H1 (cell line): ENCODE measurements around the gene KLHL17. TPM values are rescaled to one million over a fixed set of nuclear protein-coding genes. Genes with fewer than 3 reads are reported as not detected.
"Not testable (repeated sequence)": the region's sequence is repeated elsewhere in the genome, so short reads cannot be mapped to it uniquely, and the experiment has no call there.

Experiments used
- CTCF ChIA-PET: fragments of 300-600 bp; sonication (Branson Sonifier 250); formaldehyde crosslinking; loops from one replicate; lab custom pipeline; 2021; ENCODE audit not compliant: partially characterized antibody; lab: Charles Lee
- POLR2A ChIA-PET: fragments of 300-600 bp; sonication (Branson Sonifier 250); formaldehyde crosslinking; loops from one replicate; lab custom pipeline; 2021; ENCODE audit warnings: inconsistent platforms; ENCODE audit not compliant: partially characterized antibody; lab: Charles Lee
- DNase-seq, 2 experiments: peaks; one replicate each; pipeline versions ENCODE4 v3.0.0 to v3.0.0-alpha.2; 2010 to 2022; ENCODE audit warnings: low spot score in 2 of 2, low read depth in 1 of 2, mixed read lengths in 1 of 2
- FAIRE-seq: peaks from 2 replicates; lab custom pipeline; 2011; peaks lifted over from hg19 to GRCh38; lab: Jason Lieb, UNC
- H2AFZ ChIP-seq: 2 replicates; pipeline ENCODE4 v1.8.1; 2012; ENCODE audit warnings: low read length, inconsistent platforms
- H2AK5ac ChIP-seq: 2 replicates; pipeline ENCODE4 v1.6.1; 2013; ENCODE audit warnings: low read depth, low read length
- H2BK120ac ChIP-seq: replicated peaks from 2 replicates; pipeline ENCODE3; 2013; ENCODE audit warnings: low read depth, low read length, inconsistent platforms
- H2BK12ac ChIP-seq: 2 replicates; pipeline ENCODE4 v1.6.1; 2013; ENCODE audit warnings: low read depth, low read length
- H2BK15ac ChIP-seq: 2 replicates; pipeline ENCODE4 v1.6.1; 2013; ENCODE audit warnings: low read length
- H2BK20ac ChIP-seq: 2 replicates; pipeline ENCODE4 v1.6.1; 2013; ENCODE audit warnings: low read length
- H2BK5ac ChIP-seq: 2 replicates; pipeline ENCODE4 v1.6.1; 2013; ENCODE audit warnings: low read depth, low read length
- H3K14ac ChIP-seq: 2 replicates; pipeline ENCODE4 v1.6.1; 2013; ENCODE audit warnings: inconsistent platforms; ENCODE audit not compliant: insufficient read length
- H3K18ac ChIP-seq: 2 replicates; pipeline ENCODE4 v1.6.1; 2013; ENCODE audit warnings: low read length; ENCODE audit errors: extremely low read depth
- H3K23ac ChIP-seq: 2 replicates; pipeline ENCODE4 v1.6.1; 2013; ENCODE audit warnings: inconsistent platforms; ENCODE audit not compliant: insufficient read length
- H3K23me2 ChIP-seq: 2 replicates; pipeline ENCODE4 v1.6.1; 2013; ENCODE audit warnings: low read depth, low read length
- H3K27ac ChIP-seq: 2 replicates; pipeline ENCODE4 v1.6.1; 2011; ENCODE audit warnings: low read depth, low read length, inconsistent platforms
- H3K27me3 ChIP-seq, 4 experiments: replicated peaks in 1 of 4; 1 replicate in 1 of 4; 2 replicates in 3 of 4; pipeline versions ENCODE4 v1.6.1 to v1.8.1; 2011 to 2013; ENCODE audit warnings: low read length in 3 of 4, mild to moderate bottlenecking in 3 of 4, inconsistent platforms in 2 of 4, mixed read lengths in 2 of 4, moderate library complexity in 1 of 4; ENCODE audit not compliant: control insufficient read depth in 3 of 4, insufficient read depth in 3 of 4; ENCODE audit errors: extremely low read depth in 1 of 4
- H3K36me3 ChIP-seq, 4 experiments: 2 replicates each; pipeline versions ENCODE4 v1.6.1 to v1.8.1; 2011 to 2013; ENCODE audit warnings: mild to moderate bottlenecking in 4 of 4, low read length in 3 of 4, moderate library complexity in 2 of 4, control low read depth in 1 of 4, inconsistent platforms in 1 of 4; ENCODE audit not compliant: insufficient read depth in 4 of 4, control insufficient read depth in 2 of 4
- H3K4ac ChIP-seq: replicated peaks from 2 replicates; pipeline ENCODE3; 2013; ENCODE audit warnings: low read length, low read depth, mixed read lengths, inconsistent platforms; ENCODE audit not compliant: insufficient read length
- H3K4me1 ChIP-seq, 4 experiments: replicated peaks in 1 of 4; 1 replicate in 1 of 4; 2 replicates in 3 of 4; pipeline versions ENCODE4 v1.6.1 to v1.8.1; 2011 to 2013; ENCODE audit warnings: low read length in 3 of 4, inconsistent platforms in 2 of 4, mixed read lengths in 1 of 4; ENCODE audit not compliant: insufficient read depth in 4 of 4, control insufficient read depth in 3 of 4
- H3K4me2 ChIP-seq, 2 experiments: 2 replicates each; pipeline versions ENCODE4 v1.6.1 to v1.8.1; 2011 to 2013; ENCODE audit warnings: low read depth in 2 of 2, low read length in 2 of 2, control low read depth in 1 of 2, inconsistent platforms in 1 of 2, mild to moderate bottlenecking in 1 of 2; ENCODE audit not compliant: insufficient read depth in 1 of 2
- H3K4me3 ChIP-seq, 4 experiments: fragments of 200-600, 300-600 bp in 1 of 4; sonication (generic), shearing (Covaris generic), sonication (Bioruptor Twin) in 1 of 4; 2 replicates each; pipeline versions ENCODE4 v1.5.1 to v1.8.1; 2011 to 2016; ENCODE audit warnings: low read length in 4 of 4, low read depth in 3 of 4, control low read depth in 2 of 4, inconsistent platforms in 2 of 4, mild to moderate bottlenecking in 2 of 4, mixed read lengths in 1 of 4, moderate library complexity in 1 of 4; ENCODE audit not compliant: insufficient read depth in 2 of 4; ENCODE audit errors: extremely low read depth in 1 of 4
- H3K56ac ChIP-seq: replicated peaks from 2 replicates; pipeline ENCODE3; 2013; ENCODE audit warnings: low read depth, mild to moderate bottlenecking, mixed read lengths, low read length, inconsistent platforms; ENCODE audit not compliant: insufficient read length
- H3K79me1 ChIP-seq: 2 replicates; pipeline ENCODE4 v1.6.1; 2013; ENCODE audit warnings: low read depth, low read length, control low read depth
- H3K79me2 ChIP-seq, 2 experiments: 2 replicates each; pipeline versions ENCODE4 v1.6.1 to v1.8.1; 2012 to 2013; ENCODE audit warnings: low read length in 2 of 2, mild to moderate bottlenecking in 2 of 2, inconsistent platforms in 1 of 2; ENCODE audit not compliant: insufficient read depth in 2 of 2, control insufficient read depth in 1 of 2
- H3K9ac ChIP-seq, 4 experiments: replicated peaks in 1 of 4; 1 replicate in 1 of 4; 2 replicates in 3 of 4; pipeline versions ENCODE4 v1.6.1 to v1.8.1; 2011 to 2013; ENCODE audit warnings: low read depth in 3 of 4, low read length in 3 of 4, control low read depth in 2 of 4, mild to moderate bottlenecking in 2 of 4, moderate library complexity in 2 of 4, inconsistent platforms in 1 of 4; ENCODE audit errors: extremely low read depth in 1 of 4
- H3K9me3 ChIP-seq, 2 experiments: 2 replicates each; pipeline versions ENCODE4 v1.6.1 to v1.8.1; 2012 to 2013; ENCODE audit warnings: mild to moderate bottlenecking in 2 of 2, moderate library complexity in 2 of 2, control low read depth in 1 of 2, inconsistent platforms in 1 of 2, low read depth in 1 of 2, low read length in 1 of 2, mixed read lengths in 1 of 2; ENCODE audit not compliant: insufficient read depth in 2 of 2
- H4K20me1 ChIP-seq, 2 experiments: replicated peaks in 1 of 2; 2 replicates each; pipeline versions ENCODE3 to v1.8.1; 2011 to 2013; ENCODE audit warnings: inconsistent platforms in 2 of 2, low read length in 2 of 2, mild to moderate bottlenecking in 1 of 2; ENCODE audit not compliant: insufficient read depth in 2 of 2, control insufficient read depth in 1 of 2
- H4K5ac ChIP-seq: 2 replicates; pipeline ENCODE4 v1.6.1; 2013; ENCODE audit warnings: low read length, low read depth, mixed read lengths, inconsistent platforms; ENCODE audit not compliant: insufficient read length
- H4K8ac ChIP-seq: 2 replicates; pipeline ENCODE4 v1.8.0; 2013; ENCODE audit warnings: mild to moderate bottlenecking, moderate library complexity, low read length, inconsistent platforms; ENCODE audit not compliant: insufficient read depth; ENCODE audit errors: extremely low read depth
- H4K91ac ChIP-seq: replicated peaks from 2 replicates; pipeline ENCODE3; 2013; ENCODE audit warnings: low read length, mixed read lengths, inconsistent platforms; ENCODE audit not compliant: insufficient read length
- WGBS, 2 experiments: shearing (Covaris generic) in 1 of 2; methylation state at CpG; one replicate each; pipeline versions ENCODE4 v1.1.6 to v1.1.7; 2013 to 2015; ENCODE audit warnings: low lambda C conversion rate in 2 of 2, mixed read lengths in 2 of 2, inconsistent platforms in 1 of 2, low coverage in 1 of 2, missing lambda C conversion rate in 1 of 2; ENCODE audit not compliant: insufficient replicate concordance in 2 of 2, insufficient coverage in 1 of 2, insufficient read length in 1 of 2; ENCODE audit errors: extremely low coverage in 1 of 2, missing lambda C conversion rate in 1 of 2; 5-methylcytosine and 5-hydroxymethylcytosine counted together
- polyA plus RNA-seq, 7 experiments: library from polyadenylated mRNA; depleted of rRNA in 3 of 7; stranded (reverse) in 5 of 7; unstranded in 2 of 7; fragments of >200 nt in 5 of 7; fragments of 200-250 nt in 2 of 7; gene quantifications; 1 replicate in 5 of 7; 2 replicates in 1 of 7; 4 replicates in 1 of 7; pipeline versions ENCODE4 v1.2.1 to v1.2.3, GENCODE V29; 2011 to 2013; ENCODE audit warnings: missing spikeins in 2 of 7, mixed read lengths in 2 of 7
- total RNA-seq: library from RNA; stranded (reverse); fragmentation: NEBNext Ultra II Directional; extraction: Animal tissue kit (Norgen Biotek cat#: 25700); gene quantifications from 2 replicates; pipeline ENCODE4 v1.2.1, GENCODE V29; 2021

Gene KLHL17
- total and polyA plus RNA-seq, 2 of the 8 experiments (the other 6 are each of a cell fraction or from before 2014, with no cell fraction given): 32.6 to 36.1 TPM

DNA sequence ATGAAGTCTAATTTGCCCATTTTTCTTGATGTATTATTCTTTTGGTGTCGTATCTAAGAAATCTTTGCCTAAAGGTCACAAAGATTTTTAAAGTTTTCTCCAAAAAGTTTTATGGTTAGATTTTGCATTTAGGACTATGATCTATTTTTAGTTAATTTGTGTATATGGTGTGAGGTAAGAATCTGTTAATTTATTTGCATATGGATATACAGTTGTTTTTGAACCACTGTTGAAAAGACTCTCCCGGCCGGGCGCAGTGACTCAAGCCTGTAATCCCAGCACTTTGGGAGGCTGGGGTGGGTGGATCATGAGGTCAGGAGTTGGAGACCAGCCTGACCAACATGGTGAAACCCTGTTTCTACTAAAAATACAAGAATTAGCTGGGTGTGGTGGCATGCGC lies 27.7 kb downstream of the KLHL17 start:
- H2AK5ac ChIP-seq, H3K4me1 ChIP-seq, H3K79me2 ChIP-seq, H3K4me2 ChIP-seq, H4K20me1 ChIP-seq, H2BK12ac ChIP-seq, H4K8ac ChIP-seq, DNase-seq, H2BK120ac ChIP-seq, POLR2A ChIA-PET, H3K9ac ChIP-seq, H3K36me3 ChIP-seq, H3K4ac ChIP-seq, H4K5ac ChIP-seq, H3K79me1 ChIP-seq, CTCF ChIA-PET, H4K91ac ChIP-seq, H2BK20ac ChIP-seq, H3K23me2 ChIP-seq, FAIRE-seq, H3K27ac ChIP-seq, H2AFZ ChIP-seq, H3K23ac ChIP-seq, H3K18ac ChIP-seq, H3K9me3 ChIP-seq, H2BK15ac ChIP-seq, H3K4me3 ChIP-seq, H3K56ac ChIP-seq, H2BK5ac ChIP-seq, H3K14ac ChIP-seq: not testable (repeated sequence)
- WGBS, 2 experiments: 98% methylated on average over 5 of the region's 5 CpGs; no CpG with 5 or more reads in 1 of the 2 experiments
- peaks cover 1 to 39% (median 25%) of the 10 kb centered on the region in 4 experiments for H3K27me3 ChIP-seq

DNA sequence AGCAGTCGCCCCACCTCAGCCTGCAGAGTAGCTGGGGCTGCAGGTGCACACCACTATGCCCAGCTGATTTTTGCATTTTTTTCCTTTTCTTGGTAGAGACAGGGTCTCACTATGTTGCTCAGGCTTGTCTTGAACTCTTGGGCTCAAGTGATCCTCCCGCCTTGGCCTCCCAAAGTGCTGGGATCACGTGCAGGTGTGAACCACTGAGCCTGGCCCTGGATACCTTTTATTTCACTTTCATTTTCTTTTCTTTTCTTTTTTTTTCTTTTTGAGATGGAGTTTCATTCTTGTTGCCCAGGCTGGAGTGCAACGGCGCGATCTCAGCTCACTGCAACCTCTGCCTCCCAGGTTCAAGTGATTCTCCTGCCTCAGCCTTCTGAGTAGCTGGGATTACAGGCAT lies 30.9 kb downstream of the KLHL17 start:
- H3K14ac ChIP-seq, DNase-seq, H3K4me1 ChIP-seq, H3K23me2 ChIP-seq, H3K56ac ChIP-seq, H4K20me1 ChIP-seq, H4K91ac ChIP-seq, H4K5ac ChIP-seq, H3K36me3 ChIP-seq, POLR2A ChIA-PET, H3K4me2 ChIP-seq, H2BK20ac ChIP-seq, H4K8ac ChIP-seq, H3K18ac ChIP-seq, H3K9ac ChIP-seq, H3K27ac ChIP-seq, H2BK12ac ChIP-seq, H3K79me2 ChIP-seq, H2BK15ac ChIP-seq, H3K79me1 ChIP-seq, H2AK5ac ChIP-seq, H2BK120ac ChIP-seq, H2BK5ac ChIP-seq, H3K4me3 ChIP-seq, H3K23ac ChIP-seq, FAIRE-seq, H3K9me3 ChIP-seq, H2AFZ ChIP-seq, H3K4ac ChIP-seq: not testable (repeated sequence)
- H3K27me3 ChIP-seq: peaks cover 1 to 38% (median 28%) of the 10 kb centered on the region in 4 experiments
- CTCF ChIA-PET: interaction anchor here (1.3 to 7.7 kb wide), 3 partner anchors 9 to 73 kb away, joined by 4 to 86 read pairs (median 9); partner anchors contain the start of gene PERM1
- WGBS, 2 experiments: 93% methylated on average over 6 of the region's 6 CpGs; no CpG with 5 or more reads in 1 of the 2 experiments
